K562 (cell line): ENCODE results near the gene ABLIM2. TPM values are rescaled to one million over a fixed set of nuclear protein-coding genes. Genes with fewer than 3 reads are reported as not detected.

ENCODE experiments used
- CXXC5 ChIP-seq: fragments of 250-450 bp; sonication (Bioruptor Pico); IDR thresholded peaks from 2 replicates; pipeline ENCODE4 v1.8.0; 2022; ENCODE audit warnings: inconsistent platforms, mild to moderate bottlenecking, moderate library complexity
- GABPB2 ChIP-seq: fragments of 250-450 bp; sonication (Bioruptor Pico); conservative IDR thresholded peaks from 2 replicates; pipeline ENCODE4 v1.5.1; 2021; ENCODE audit warnings: mild to moderate bottlenecking
- JUND ChIP-seq, 2 experiments: IDR thresholded peaks; 2 replicates in 1 of 2; 3 replicates in 1 of 2; pipeline ENCODE4 v1.6.1; 2011; ENCODE audit warnings: borderline replicate concordance in 2 of 2, low read depth in 2 of 2, low read length in 2 of 2, improper control_type of control experiment in 1 of 2, missing biosample characterization in 1 of 2, missing genetic modification characterization in 1 of 2, missing genetic modification reagents in 1 of 2
- KDM2B ChIP-seq: fragments of 250-450 bp; sonication (Bioruptor Pico); IDR thresholded peaks from 2 replicates; pipeline ENCODE4 v1.8.0; 2021; ENCODE audit warnings: mild to moderate bottlenecking, moderate library complexity
- MCM7 ChIP-seq, 2 experiments: fragments of 450-650 bp; IDR thresholded peaks; 2 replicates each; pipeline ENCODE4 v1.6.1; 2016 to 2018
- NRF1 ChIP-seq, 2 experiments: fragments of 450-650 bp; IDR thresholded peaks in 1 of 2; conservative IDR thresholded peaks in 1 of 2; 2 replicates each; pipeline ENCODE4 v1.6.1; 2014; ENCODE audit warnings: mild to moderate bottlenecking in 2 of 2
- SIX5 ChIP-seq, 2 experiments: IDR thresholded peaks; 2 replicates each; pipeline ENCODE4 v1.6.1; 2011; ENCODE audit warnings: low read length in 2 of 2, borderline replicate concordance in 1 of 2, low read depth in 1 of 2, mild to moderate bottlenecking in 1 of 2, moderate library complexity in 1 of 2; ENCODE audit not compliant: insufficient read depth in 1 of 2
- TFAM ChIP-seq: fragments of 250-450 bp; sonication (Bioruptor Pico); conservative IDR thresholded peaks from 2 replicates; pipeline ENCODE4 v1.5.0; 2021; ENCODE audit warnings: mild to moderate bottlenecking, moderate library complexity
- TGIF2 ChIP-seq: sonication (generic); formaldehyde crosslinking; IDR thresholded peaks from 2 replicates; pipeline ENCODE4 v1.8.1; 2022; ENCODE audit warnings: mild to moderate bottlenecking, missing genetic modification reagents, moderate library complexity
- ZBTB1 ChIP-seq: sonication (generic); formaldehyde crosslinking; IDR thresholded peaks from 2 replicates; pipeline ENCODE4 v1.8.1; 2023; ENCODE audit warnings: missing genetic modification reagents, low read depth, mild to moderate bottlenecking, borderline replicate concordance
- ZNF12 ChIP-seq: sonication (generic); formaldehyde crosslinking; IDR thresholded peaks from 2 replicates; pipeline ENCODE4 v1.4.0; 2020; ENCODE audit warnings: mild to moderate bottlenecking, missing genetic modification reagents
- polyA plus RNA-seq, 8 experiments: library from polyadenylated mRNA; depleted of rRNA in 4 of 8; stranded (reverse) in 5 of 8; unstranded in 3 of 8; fragments of >200 nt; fragmentation: Nextera tagmentation in 2 of 8; fragmentation: Illumina TruSeq in 1 of 8; extraction: Ambion mirVana in 2 of 8; extraction: Trizol in 1 of 8; gene quantifications; 2 replicates each; pipeline versions ENCODE4 v1.2.1 to v1.2.3, GENCODE V29; 2011 to 2014; ENCODE audit warnings: inconsistent platforms in 1 of 8, missing spikeins in 1 of 8
- total RNA-seq, 7 experiments: library from RNA; depleted of rRNA in 6 of 7; stranded (reverse); fragments of >200 nt in 6 of 7; fragmentation: Illumina TruSeq in 2 of 7; extraction: Trizol in 2 of 7; gene quantifications; 2 replicates each; pipeline versions ENCODE4 v1.2.1 to v1.2.3, GENCODE V29; 2011 to 2021; ENCODE audit warnings: low replicate concordance in 1 of 7
- TF ChIP-seq, protein P1 (sequence below): fragments of 450-650 bp; IDR thresholded peaks from 2 replicates; pipeline ENCODE4 v1.7.0; 2016; ENCODE audit warnings: borderline replicate concordance
- TF ChIP-seq, protein P2 (sequence below): fragments of 250-450 bp; sonication (Bioruptor Pico); IDR thresholded peaks from 2 replicates; pipeline ENCODE4 v1.5.0; 2020; ENCODE audit warnings: mild to moderate bottlenecking
- TF ChIP-seq, protein P3 (sequence below): IDR thresholded peaks from 2 replicates; pipeline ENCODE4 v1.6.1; 2012; ENCODE audit warnings: low read depth, low read length, improper control_type of control experiment, borderline replicate concordance
- TF ChIP-seq, protein P4 (sequence below): sonication (generic); IDR thresholded peaks from 2 replicates; pipeline ENCODE4 v1.6.1; 2016
- TF ChIP-seq, protein P5 (sequence below), 2 experiments: fragments of 450-650 bp; conservative IDR thresholded peaks; 2 replicates each; pipeline ENCODE4 v1.6.1; 2017; ENCODE audit warnings: mild to moderate bottlenecking in 2 of 2, moderate library complexity in 2 of 2

Gene ABLIM2
- total and polyA plus RNA-seq, 9 of the 15 experiments (the other 6 are each of a cell fraction or from before 2014, with no cell fraction given), result not detected

DNA sequence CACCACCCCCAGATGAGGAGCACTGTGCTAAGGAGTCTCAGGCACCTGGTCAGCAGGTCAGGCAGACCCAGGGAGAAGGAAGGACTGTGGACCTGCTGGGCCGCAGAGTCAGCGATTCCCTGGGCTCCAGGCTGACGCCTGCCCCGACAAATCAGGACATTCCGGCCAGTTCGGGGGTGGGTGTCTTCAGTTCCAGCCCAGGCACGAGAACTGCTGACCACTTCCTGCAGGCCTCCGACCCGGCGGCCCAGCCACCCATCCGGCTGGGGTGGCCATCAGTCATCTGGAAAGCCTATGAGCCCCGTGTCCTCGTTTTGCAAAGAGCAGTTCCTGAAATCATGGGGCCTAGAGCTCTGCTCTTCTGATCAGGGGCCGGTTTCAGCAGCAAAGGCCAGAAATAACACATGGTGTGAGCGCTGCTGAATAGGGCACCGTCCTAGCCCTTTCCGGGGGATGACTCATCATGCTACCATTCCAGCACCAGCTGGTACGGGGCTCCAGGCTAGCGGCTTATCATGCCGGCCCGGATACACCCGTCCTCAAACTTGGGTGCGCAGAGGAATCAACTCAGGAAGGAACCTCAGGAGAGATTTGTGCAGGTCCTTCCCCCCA lies 32.6 kb upstream of the ABLIM2 start (continued):
- TF ChIP-seq, protein P1, sequence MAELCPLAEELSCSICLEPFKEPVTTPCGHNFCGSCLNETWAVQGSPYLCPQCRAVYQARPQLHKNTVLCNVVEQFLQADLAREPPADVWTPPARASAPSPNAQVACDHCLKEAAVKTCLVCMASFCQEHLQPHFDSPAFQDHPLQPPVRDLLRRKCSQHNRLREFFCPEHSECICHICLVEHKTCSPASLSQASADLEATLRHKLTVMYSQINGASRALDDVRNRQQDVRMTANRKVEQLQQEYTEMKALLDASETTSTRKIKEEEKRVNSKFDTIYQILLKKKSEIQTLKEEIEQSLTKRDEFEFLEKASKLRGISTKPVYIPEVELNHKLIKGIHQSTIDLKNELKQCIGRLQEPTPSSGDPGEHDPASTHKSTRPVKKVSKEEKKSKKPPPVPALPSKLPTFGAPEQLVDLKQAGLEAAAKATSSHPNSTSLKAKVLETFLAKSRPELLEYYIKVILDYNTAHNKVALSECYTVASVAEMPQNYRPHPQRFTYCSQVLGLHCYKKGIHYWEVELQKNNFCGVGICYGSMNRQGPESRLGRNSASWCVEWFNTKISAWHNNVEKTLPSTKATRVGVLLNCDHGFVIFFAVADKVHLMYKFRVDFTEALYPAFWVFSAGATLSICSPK, result no peak
- TF ChIP-seq KDM2B (CRISPR knock-in tag), result no peak
- no peak for TF ChIP-seq SIX5 (IDR thresholded peaks at IDR 0.05; ENCODE audit: borderline replicate concordance in 1 of 2, insufficient read depth in 1 of 2, low read depth in 1 of 2, low read length in 2 of 2)
- TF ChIP-seq MCM7 (IDR thresholded peaks at IDR 0.05), result no peak
- TF ChIP-seq JUND (IDR thresholded peaks at IDR 0.05; ENCODE audit: borderline replicate concordance, low read depth, low read length), result peak; percentile 97
- TF ChIP-seq JUND (tag; IDR thresholded peaks at IDR 0.05; ENCODE audit: borderline replicate concordance, low read depth, low read length), result peak; percentile 92
- peak; percentile 42; the same call in 1 of the 2 replicates for TF ChIP-seq CXXC5
- no peak for TF ChIP-seq ZBTB1 (CRISPR knock-in tag)
- TF ChIP-seq ZNF12 (CRISPR knock-in tag), result no peak
- TF ChIP-seq, protein P2, sequence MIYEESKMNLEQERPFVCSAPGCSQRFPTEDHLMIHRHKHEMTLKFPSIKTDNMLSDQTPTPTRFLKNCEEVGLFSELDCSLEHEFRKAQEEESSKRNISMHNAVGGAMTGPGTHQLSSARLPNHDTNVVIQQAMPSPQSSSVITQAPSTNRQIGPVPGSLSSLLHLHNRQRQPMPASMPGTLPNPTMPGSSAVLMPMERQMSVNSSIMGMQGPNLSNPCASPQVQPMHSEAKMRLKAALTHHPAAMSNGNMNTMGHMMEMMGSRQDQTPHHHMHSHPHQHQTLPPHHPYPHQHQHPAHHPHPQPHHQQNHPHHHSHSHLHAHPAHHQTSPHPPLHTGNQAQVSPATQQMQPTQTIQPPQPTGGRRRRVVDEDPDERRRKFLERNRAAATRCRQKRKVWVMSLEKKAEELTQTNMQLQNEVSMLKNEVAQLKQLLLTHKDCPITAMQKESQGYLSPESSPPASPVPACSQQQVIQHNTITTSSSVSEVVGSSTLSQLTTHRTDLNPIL (CRISPR knock-in tag), result no peak
- TF ChIP-seq, protein P3, sequence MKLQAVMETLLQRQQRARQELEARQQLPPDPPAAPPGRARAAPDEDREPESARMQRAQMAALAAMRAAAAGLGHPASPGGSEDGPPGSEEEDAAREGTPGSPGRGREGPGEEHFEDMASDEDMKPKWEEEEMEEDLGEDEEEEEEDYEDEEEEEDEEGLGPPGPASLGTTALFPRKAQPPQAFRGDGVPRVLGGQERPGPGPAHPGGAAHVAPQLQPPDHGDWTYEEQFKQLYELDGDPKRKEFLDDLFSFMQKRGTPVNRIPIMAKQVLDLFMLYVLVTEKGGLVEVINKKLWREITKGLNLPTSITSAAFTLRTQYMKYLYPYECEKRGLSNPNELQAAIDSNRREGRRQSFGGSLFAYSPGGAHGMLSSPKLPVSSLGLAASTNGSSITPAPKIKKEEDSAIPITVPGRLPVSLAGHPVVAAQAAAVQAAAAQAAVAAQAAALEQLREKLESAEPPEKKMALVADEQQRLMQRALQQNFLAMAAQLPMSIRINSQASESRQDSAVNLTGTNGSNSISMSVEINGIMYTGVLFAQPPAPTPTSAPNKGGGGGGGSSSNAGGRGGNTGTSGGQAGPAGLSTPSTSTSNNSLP, result no peak
- TF ChIP-seq TGIF2, result no peak
- no peak for TF ChIP-seq GABPB2 (CRISPR knock-in tag)
- TF ChIP-seq, protein P4, sequence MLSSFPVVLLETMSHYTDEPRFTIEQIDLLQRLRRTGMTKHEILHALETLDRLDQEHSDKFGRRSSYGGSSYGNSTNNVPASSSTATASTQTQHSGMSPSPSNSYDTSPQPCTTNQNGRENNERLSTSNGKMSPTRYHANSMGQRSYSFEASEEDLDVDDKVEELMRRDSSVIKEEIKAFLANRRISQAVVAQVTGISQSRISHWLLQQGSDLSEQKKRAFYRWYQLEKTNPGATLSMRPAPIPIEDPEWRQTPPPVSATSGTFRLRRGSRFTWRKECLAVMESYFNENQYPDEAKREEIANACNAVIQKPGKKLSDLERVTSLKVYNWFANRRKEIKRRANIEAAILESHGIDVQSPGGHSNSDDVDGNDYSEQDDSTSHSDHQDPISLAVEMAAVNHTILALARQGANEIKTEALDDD, result no peak
- TF ChIP-seq, protein P5, sequence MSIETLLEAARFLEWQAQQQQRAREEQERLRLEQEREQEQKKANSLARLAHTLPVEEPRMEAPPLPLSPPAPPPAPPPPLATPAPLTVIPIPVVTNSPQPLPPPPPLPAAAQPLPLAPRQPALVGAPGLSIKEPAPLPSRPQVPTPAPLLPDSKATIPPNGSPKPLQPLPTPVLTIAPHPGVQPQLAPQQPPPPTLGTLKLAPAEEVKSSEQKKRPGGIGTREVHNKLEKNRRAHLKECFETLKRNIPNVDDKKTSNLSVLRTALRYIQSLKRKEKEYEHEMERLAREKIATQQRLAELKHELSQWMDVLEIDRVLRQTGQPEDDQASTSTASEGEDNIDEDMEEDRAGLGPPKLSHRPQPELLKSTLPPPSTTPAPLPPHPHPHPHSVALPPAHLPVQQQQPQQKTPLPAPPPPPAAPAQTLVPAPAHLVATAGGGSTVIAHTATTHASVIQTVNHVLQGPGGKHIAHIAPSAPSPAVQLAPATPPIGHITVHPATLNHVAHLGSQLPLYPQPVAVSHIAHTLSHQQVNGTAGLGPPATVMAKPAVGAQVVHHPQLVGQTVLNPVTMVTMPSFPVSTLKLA (conservative IDR thresholded peaks at IDR 0.05), result 0 out of 4 replicates have a peak, but pooled peaks of 1 of the 2 experiments have one; percentile 34
- no peak for TF ChIP-seq TFAM
- peak; percentile 83 to 84 for TF ChIP-seq NRF1 (conservative IDR thresholded peaks at IDR 0.05 in 1 of 2, IDR thresholded peaks at IDR 0.05 in 1 of 2)
